Right atrium auricular region (tissue), 2 donors: ENCODE results near the gene USP6. TPM values are rescaled to one million over a fixed set of nuclear protein-coding genes. Genes with fewer than 3 reads are reported as not detected.
"Not testable (repeated sequence)": the region's sequence is repeated elsewhere in the genome, so short reads cannot be mapped to it uniquely, and the experiment has no call there.

Experiments used
- DNase-seq: peaks from one replicate; pipeline ENCODE4 v3.0.0-alpha.2; 2019; ENCODE audit warnings: low spot score
- H3K27ac ChIP-seq, 2 donors: fragments of 200-600 bp; sonication (generic); 1 replicate in 1 of 2; 2 replicates in 1 of 2; pipeline ENCODE4 v1.5.1; 2016 to 2019
- H3K27me3 ChIP-seq, 2 donors: fragments of 200-600 bp; sonication (generic); one replicate each; pipeline versions ENCODE4 v1.5.1 to v1.6.0; 2017 to 2019
- H3K36me3 ChIP-seq: fragments of 200-600 bp; sonication (generic); one replicate; pipeline ENCODE4 v1.5.1; 2016
- H3K4me1 ChIP-seq, 2 donors: fragments of 200-600 bp; sonication (generic); one replicate each; pipeline versions ENCODE4 v1.5.1 to v1.6.0; 2017 to 2019
- H3K4me3 ChIP-seq, 2 donors: fragments of 200-600 bp; sonication (generic); 1 replicate in 1 of 2; 2 replicates in 1 of 2; pipeline ENCODE4 v1.5.1; 2017 to 2019; ENCODE audit warnings: mild to moderate bottlenecking in 1 of 2, moderate library complexity in 1 of 2
- H3K9me3 ChIP-seq, 2 donors: fragments of 200-600 bp; sonication (generic); one replicate each; pipeline ENCODE4 v1.5.1; 2019
- total RNA-seq, 2 donors: library from RNA; depleted of rRNA; stranded (reverse); fragments of >200 nt; gene quantifications; one replicate each; pipeline ENCODE4 v1.1.0, GENCODE V29; 2016
- TF ChIP-seq, protein P1 (sequence below), 2 donors: fragments of 200-600 bp; sonication (generic); IDR thresholded peaks; one replicate each; pipeline ENCODE4 v1.5.1; 2019; ENCODE audit warnings: antibody characterized with exemption in 2 of 2

USP6 gene
- total RNA-seq, 2 donors from 2014 or later, result not detected

- Histone ChIP-seq H3K27me3 (no peaks in the 10 kb centered on the region), H3K27ac (peak overlapping the region in 1 of 2 donors; percentile 45), H3K4me3 (no peak overlapping the region), H3K36me3 (peaks cover 13% of the 10 kb centered on the region), H3K4me1 (no peaks in the 10 kb centered on the region), H3K9me3 (no peaks in the 10 kb centered on the region)
- DNase-seq, result no peak
- TF ChIP-seq, protein P1, sequence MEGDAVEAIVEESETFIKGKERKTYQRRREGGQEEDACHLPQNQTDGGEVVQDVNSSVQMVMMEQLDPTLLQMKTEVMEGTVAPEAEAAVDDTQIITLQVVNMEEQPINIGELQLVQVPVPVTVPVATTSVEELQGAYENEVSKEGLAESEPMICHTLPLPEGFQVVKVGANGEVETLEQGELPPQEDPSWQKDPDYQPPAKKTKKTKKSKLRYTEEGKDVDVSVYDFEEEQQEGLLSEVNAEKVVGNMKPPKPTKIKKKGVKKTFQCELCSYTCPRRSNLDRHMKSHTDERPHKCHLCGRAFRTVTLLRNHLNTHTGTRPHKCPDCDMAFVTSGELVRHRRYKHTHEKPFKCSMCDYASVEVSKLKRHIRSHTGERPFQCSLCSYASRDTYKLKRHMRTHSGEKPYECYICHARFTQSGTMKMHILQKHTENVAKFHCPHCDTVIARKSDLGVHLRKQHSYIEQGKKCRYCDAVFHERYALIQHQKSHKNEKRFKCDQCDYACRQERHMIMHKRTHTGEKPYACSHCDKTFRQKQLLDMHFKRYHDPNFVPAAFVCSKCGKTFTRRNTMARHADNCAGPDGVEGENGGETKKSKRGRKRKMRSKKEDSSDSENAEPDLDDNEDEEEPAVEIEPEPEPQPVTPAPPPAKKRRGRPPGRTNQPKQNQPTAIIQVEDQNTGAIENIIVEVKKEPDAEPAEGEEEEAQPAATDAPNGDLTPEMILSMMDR (IDR thresholded peaks at IDR 0.05), result no peak
Measured at GRCh38 chr17:5211458-5211857, 95.6 kb downstream of the USP6 start.

DNA sequence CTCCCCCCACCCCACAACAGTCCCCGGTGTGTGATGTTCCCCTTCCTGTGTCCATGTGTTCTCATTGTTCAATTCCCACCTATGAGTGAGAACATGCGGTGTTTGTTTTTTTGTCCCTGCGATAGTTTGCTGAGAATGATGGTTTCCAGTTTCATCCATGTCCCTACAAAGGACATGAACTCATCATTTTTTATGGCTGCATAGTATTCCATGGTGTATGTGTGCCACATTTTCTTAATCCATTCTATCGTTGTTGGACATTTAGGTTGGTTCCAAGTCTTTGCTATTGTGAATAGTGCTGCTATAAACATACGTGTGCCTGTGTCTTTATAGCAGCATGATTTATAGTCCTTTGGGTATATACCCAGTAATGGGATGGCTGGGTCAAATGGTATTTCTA, 101.7 kb downstream of the USP6 start:
- not testable (repeated sequence) for H3K4me1 ChIP-seq, DNase-seq, H3K27me3 ChIP-seq, H3K27ac ChIP-seq, H3K9me3 ChIP-seq, H3K4me3 ChIP-seq
- H3K36me3 ChIP-seq, result peaks cover 20% of the 10 kb centered on the region

DNA sequence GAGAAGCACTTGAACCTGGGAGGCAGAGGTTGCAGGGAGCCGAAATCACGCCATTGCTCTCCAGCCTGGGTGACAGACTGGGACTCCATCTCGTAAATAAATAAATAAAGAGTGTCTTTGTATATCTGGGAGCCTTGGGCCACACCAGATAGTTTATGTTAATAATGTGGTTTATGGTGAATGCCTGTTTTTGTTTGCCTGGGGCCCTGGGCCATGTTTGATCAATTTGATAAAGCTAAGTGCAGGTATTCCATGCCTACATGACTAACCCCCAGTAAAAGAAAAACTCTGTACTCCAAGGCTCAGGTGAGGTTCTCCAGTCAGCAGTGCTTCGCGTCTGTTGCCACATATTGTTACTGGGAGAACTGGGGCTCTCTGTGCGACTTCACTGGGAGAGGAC, 103.7 kb downstream of the USP6 start:
- H3K36me3 ChIP-seq, result peaks cover 20% of the 10 kb centered on the region
- no peaks in the 10 kb centered on the region for H3K9me3 ChIP-seq
- H3K4me1 ChIP-seq, result no peaks in the 10 kb centered on the region
- H3K27ac ChIP-seq, result no peak overlapping the region
- DNase-seq, result no peak
- H3K27me3 ChIP-seq, result no peaks in the 10 kb centered on the region
- H3K4me3 ChIP-seq, result no peak overlapping the region
- TF ChIP-seq, protein P1 (IDR thresholded peaks at IDR 0.05), result no peak

GRCh38 chr17:5220074-5220473, 104.2 kb downstream of the USP6 start:
- Histone ChIP-seq H3K27me3 (no peaks in the 10 kb centered on the region), H3K36me3 (peaks cover 18% of the 10 kb centered on the region), H3K27ac (no peak overlapping the region), H3K9me3 (no peaks in the 10 kb centered on the region), H3K4me1 (no peaks in the 10 kb centered on the region), H3K4me3 (no peak overlapping the region)
- TF ChIP-seq, protein P1 (IDR thresholded peaks at IDR 0.05), result no peak
- no peak for DNase-seq

DNA sequence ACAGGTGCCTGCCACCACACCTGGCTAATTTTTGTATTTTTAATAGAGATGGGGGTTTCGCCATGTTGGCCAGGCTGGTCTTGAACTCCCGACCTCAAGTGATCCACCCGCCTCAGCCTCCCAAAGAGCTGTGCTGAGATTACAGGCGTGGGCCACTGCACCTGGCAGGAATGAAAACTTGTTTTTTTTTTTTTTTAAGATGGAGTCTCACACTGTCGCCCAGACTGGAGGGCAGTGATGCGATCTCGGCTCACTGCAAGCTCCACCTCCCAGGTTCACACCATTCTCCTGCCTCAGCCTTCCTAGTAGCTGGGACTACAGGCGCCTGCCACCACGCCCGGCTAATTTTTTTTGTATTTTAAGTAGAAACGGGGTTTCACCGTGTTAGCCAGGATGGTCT, 106.1 kb downstream of the USP6 start:
- H3K27me3 ChIP-seq, H3K4me1 ChIP-seq, DNase-seq, H3K9me3 ChIP-seq, H3K4me3 ChIP-seq, H3K27ac ChIP-seq, H3K36me3 ChIP-seq: not testable (repeated sequence)

Other genes with a start within 250 kb of the USP6 start
- gene C17orf107, start 216.5 kb upstream of the USP6 start, total RNA-seq, result 1 to 10 TPM; 1.7 to 4.2 TPM
- 100 to 1,000 TPM in 1 of 2 donors, 10 to 100 TPM in 1; 49.3 to 167 TPM for gene CHRNE, start 212.9 kb upstream of the USP6 start, total RNA-seq
- not detected for gene GP1BA, start 183.8 kb upstream of the USP6 start, total RNA-seq
- 100 to 1,000 TPM in 1 of 2 donors, 10 to 100 TPM in 1; 99.5 to 188 TPM for gene SLC25A11, start 176.0 kb upstream of the USP6 start, total RNA-seq
- 10 to 100 TPM; 66.9 to 68.6 TPM for gene RNF167, start 175.8 kb upstream of the USP6 start, total RNA-seq
- gene PFN1, start 167.5 kb upstream of the USP6 start, total RNA-seq, result 100 to 1,000 TPM; 218 to 425 TPM
- 100 to 1,000 TPM; 235 to 563 TPM for gene ENO3, start 164.9 kb upstream of the USP6 start, total RNA-seq
- gene SPAG7, start 148.2 kb upstream of the USP6 start, total RNA-seq, result 100 to 1,000 TPM in 1 of 2 donors, 10 to 100 TPM in 1; 83.9 to 122 TPM
- gene CAMTA2, start 128.4 kb upstream of the USP6 start, total RNA-seq, result 10 to 100 TPM; 20.3 to 24.7 TPM
- gene INCA1, start 118.5 kb upstream of the USP6 start, total RNA-seq, result 1 to 10 TPM; 1.7 to 2.9 TPM
- 100 to 1,000 TPM; 179 to 232 TPM for gene KIF1C, start 118.1 kb upstream of the USP6 start, total RNA-seq
- not detected for gene SLC52A1, start 80.6 kb upstream of the USP6 start, total RNA-seq
- 1 to 10 TPM; 7.2 to 7.4 TPM for gene ZFP3, start 37.6 kb upstream of the USP6 start, total RNA-seq
- 1 to 10 TPM; 2.7 to 5.6 TPM for gene ZNF232, start 4.2 kb upstream of the USP6 start, total RNA-seq
- 1 to 10 TPM; 4.7 to 4.8 TPM for gene ZNF594, start 75.8 kb downstream of the USP6 start, total RNA-seq
- 1 to 10 TPM; 1.1 to 2.8 TPM for gene SCIMP, start 118.8 kb downstream of the USP6 start, total RNA-seq
- gene RABEP1, start 166.3 kb downstream of the USP6 start, total RNA-seq, result 10 to 100 TPM; 29.6 to 34.1 TPM